HTR-8/SVneo (cell line): Measurements from ENCODE around the gene SERPINA4.

Experiments
- DNase-seq: peaks from one replicate; pipeline ENCODE4 v3.0.0; 2011; ENCODE audit warnings: low spot score, mixed read lengths; ENCODE audit not compliant: insufficient read length
- FAIRE-seq: peaks from 2 replicates; lab custom pipeline; 2011; peaks lifted over from hg19 to GRCh38; lab: Jason Lieb, UNC

Gene SERPINA4

GRCh38 chr14:94560751-94561655, at the start of gene SERPINA4:
Gene SERPINA4, plus strand, starts transcription at chr14:94561442. Its CDS starts 2,041 bp downstream, at chr14:94563483.
- FAIRE-seq (no peak), DNase-seq (no peak)

- FAIRE-seq (no peak), DNase-seq (no peak)
Measured at GRCh38 chr14:94514351-94514750, 46.9 kb upstream of the SERPINA4 start.

- FAIRE-seq (no peak), DNase-seq (no peak)
Measured at GRCh38 chr14:94515426-94515825, 45.8 kb upstream of the SERPINA4 start.

DNA sequence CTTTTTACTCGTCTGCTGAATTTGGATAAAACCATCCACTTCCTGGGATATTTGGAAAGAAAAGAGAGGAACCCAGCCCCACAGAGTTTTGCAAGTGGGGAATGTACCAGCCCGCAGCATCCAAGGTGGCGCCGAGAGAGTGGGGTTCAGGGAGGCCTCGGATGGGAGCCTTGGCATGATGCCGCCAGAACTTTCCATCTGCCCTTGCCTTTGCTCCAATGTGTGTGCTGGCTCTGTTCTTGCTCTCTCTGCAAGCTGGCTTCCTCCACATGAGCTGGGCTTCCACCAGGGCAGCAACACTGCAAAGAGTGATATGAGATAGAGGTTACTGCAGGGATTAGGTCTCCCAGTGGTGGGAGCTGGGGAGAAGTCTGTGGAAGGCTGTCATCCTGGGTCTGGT, 45.4 kb upstream of the SERPINA4 start:
- no peak for DNase-seq
- FAIRE-seq: no peak

DNA sequence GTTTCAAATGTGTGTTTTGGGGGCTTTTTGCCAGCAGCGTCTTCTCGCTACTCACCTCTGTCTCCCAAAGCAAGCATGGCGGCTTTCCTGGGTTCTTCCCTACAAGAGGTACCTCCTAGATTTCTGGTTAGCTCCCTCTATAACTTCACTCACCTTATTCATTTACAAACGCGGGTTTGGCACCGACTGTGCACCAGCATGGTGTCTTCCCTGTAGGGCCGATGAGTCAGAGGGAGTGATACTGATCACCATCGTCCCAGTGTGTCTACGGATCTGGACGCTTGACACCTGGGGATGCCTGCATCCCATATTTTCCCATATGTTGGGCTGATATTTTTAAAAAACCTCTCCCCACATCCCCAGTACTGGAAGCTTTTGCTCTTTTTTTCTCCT, 44.0 kb upstream of the SERPINA4 start:
- FAIRE-seq: no peak
- no peak for DNase-seq

DNA sequence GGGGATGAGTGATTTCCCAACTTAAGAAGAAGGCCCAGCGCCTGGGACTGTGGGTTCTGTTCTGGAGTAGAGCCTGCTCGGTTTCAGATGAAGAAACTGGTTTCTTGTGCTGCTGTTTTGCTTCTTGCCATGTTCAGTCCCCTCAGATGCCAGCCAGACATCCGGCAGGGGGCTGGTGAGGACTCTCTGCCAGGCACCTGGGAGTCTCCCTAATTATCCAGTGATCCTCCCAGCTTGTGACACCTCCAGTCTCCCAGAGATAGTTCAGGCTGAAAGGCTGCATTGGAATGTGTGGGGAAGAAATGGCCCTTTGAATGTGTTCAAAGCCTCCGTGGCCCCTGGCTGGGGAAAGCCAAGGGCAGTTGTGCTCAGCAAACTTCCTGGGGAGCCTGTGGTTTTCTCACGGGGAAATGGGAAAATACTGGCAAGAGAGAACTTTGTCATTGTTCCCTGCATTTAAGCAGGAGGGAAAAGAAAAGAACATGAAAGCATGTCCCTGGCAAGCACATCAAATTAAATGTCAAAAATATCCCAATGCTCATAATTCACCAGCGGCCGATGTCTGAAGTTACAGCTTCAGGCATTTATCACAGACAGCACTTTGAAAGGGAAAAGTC, 43.5 kb upstream of the SERPINA4 start:
- FAIRE-seq: no peak
- DNase-seq: no peak

GRCh38 chr14:94521375-94522114, 39.7 kb upstream of the SERPINA4 start:
- DNase-seq (no peak), FAIRE-seq (no peak)

- DNase-seq (no peak), FAIRE-seq (no peak)
Measured at GRCh38 chr14:94522115-94522724, 39.0 kb upstream of the SERPINA4 start.

DNA sequence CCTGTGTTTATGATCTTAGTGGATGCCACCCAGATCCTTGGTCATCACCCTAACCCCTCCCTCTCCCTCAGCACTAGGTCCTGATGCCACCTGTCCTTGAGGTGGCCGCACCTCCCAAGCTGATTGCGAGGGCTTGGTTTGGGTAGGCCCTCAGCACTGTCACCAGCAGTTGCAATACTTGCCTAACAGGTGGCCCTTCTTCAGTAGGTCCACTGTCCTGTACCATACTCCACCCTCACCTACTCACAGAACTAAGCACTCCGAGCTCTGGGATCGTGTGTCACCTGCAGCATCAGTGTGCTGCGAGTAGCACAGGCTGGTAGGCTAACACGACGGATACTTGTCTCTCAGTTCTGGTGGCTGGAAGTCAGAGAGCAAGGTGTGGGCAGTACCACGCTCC, 38.0 kb upstream of the SERPINA4 start:
- FAIRE-seq (no peak), DNase-seq (no peak)

GRCh38 chr14:94524093-94524492, 37.1 kb upstream of the SERPINA4 start:
- FAIRE-seq: no peak
- DNase-seq: no peak

DNA sequence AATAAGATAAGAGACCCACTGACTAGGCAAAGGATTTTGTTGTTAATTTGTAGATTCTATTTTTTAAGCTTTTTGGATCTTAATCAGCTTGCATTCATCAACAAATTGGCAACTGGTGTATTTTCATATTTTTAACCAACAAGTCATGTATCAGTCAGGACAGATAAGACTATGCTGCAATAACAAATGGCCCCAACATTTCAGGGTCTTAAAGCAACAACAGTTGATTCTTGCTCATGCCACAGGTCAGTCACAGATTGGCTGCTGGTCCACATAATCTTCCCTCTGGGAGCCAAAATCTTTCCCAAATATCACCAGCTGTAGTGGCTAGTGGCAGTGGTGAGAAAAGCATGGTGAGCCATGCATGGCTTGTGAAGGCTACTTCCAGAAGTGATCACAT, 30.1 kb upstream of the SERPINA4 start:
- no peak for DNase-seq

DNA sequence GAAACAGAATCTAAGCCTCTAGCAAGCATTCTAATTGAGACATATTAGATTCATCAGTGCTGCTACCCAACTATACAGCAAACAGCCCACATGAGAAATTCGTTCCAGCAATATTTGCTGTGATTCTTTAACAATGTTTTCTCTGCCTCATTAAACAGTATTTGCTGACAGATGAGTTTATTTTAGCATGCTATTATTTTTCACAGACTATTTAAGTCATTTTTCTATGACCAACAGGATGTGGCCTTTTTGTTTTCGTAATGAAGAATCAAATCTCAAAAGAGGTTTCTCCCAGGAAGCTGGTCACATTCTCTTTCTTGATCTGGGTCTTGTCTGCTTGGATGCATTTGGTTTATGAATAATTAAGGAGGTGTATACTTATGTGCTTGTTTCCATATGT, 28.8 kb upstream of the SERPINA4 start:
- no peak for FAIRE-seq
- DNase-seq: no peak

More for the DNA sequence above, 30.1 kb upstream of the SERPINA4 start:
- no peak for FAIRE-seq

DNA sequence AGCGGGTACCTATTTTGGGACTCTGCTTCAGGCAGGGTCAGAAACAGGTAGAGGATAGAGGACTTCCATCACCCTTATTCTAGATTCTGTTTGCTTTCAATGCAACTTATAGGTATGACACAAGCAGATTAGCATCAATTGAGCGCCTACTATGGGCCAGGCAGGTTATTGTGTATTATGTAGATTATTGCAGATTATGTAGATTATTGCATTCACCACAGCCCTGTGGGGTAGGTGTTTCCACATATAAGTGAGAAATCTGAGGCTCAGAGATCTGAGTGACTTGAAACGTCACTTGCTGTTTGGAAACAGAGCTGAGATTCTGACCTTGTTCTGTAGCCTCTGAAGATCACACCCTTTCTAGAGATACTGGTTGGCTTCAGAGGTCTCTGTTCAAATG, 25.7 kb upstream of the SERPINA4 start:
- no peak for FAIRE-seq
- no peak for DNase-seq

GRCh38 chr14:94536836-94537235, 24.4 kb upstream of the SERPINA4 start:
- FAIRE-seq: no peak
- DNase-seq: no peak

DNA sequence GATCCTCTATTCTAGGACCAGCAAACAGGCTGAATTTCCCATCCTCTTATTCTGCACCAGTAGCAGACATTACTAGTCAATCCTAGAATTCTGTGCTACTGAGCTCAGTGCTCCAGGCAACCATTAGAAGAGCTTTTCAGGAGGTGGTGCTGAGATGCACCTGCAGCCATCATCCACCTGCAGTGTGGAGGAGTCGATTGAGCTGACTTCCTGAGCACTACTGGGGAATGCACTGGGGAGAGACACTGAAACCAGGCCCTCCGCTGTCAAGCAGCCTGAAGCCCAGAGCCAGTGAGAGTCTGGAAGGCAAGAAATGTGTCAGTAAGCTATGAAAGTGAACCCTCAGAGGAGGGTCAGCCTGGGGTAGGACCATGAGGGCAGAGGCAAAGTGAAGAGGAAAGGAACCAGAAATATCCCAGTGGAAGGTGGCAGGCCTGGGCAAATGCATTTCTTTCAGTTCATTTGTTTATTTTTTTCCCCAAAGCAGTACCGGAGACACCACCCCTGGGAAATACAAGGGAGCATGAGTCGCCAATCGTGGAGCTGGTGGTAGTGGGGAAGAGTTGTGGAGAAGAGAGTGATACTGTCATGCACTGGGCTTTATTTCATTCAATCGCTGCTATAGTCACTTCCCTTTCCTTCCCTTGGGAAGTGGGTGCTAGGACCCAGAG, 23.0 kb upstream of the SERPINA4 start:
- DNase-seq (no peak), FAIRE-seq (no peak)

DNA sequence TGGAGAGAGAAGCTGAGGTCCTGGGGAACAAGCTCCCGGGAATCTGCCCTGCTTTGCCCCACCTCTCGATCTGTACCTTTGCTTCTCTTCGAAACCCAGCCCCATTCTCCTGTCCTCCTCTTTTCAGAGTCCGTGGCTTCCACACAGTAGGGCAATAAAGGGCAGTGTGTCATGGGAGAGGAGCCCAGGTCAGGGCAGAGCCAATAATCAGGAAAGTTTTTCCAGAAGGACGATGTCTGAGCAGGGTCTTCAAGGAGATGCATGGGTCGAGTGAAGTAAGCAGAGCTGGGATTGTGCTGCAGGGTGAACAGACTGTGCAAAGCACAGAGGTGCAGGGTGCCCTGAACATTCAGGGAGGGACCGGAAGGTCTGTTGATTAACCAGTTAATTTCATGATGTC, 22.1 kb upstream of the SERPINA4 start:
- no peak for DNase-seq
- FAIRE-seq: no peak

DNA sequence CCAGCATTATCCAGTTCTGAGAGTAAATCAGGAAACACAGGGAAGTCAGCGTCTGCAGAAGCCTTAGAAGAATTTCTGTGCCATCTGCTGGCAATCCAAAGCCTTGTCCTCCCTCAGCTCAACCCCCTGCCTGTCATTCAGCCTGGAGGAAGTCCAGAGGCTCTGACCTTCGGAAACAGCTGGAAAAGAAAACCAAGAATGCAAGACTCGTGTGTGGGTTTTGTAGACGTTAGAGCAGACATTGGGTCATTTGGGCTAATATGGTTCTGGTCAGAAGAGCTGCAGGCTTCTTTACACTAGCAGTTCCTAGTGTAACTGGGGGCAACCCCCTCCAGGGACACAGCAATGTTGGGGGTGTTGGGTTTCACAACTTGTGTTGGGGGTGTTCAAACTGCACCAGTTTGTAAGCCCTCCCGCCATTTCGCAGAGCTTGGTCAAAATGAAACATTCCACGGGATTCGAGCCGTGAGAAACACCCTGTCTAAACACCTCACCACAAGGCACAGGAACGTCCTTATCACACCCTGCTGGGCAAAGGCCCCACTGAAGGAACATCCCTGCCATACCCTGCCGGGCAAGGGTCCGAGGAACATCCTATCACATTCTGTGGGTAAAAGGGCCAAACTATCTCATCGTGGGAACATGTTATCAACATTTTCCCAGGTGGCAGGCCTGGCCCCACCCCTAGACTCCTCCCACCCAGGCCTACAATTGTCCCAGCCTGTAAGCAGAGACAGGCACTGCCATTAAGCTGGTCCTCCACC, 21.0 kb upstream of the SERPINA4 start:
- FAIRE-seq (no peak), DNase-seq (no peak)

- no peak for FAIRE-seq
Measured at GRCh38 chr14:94541234-94541975, 19.8 kb upstream of the SERPINA4 start.

More at GRCh38 chr14:94541234-94541975, 19.8 kb upstream of the SERPINA4 start:
- no peak for DNase-seq
